GM19351 (cell line): ENCODE measurements around the gene ARID1B.

ENCODE experiments used
- ATAC-seq: cut with Tn5 transposase; IDR thresholded peaks from one replicate; pipeline ENCODE4 v1.9.1; 2021; ENCODE audit warnings: mild to moderate bottlenecking, moderate library complexity; ENCODE audit not compliant: unreplicated experiment

Gene ARID1B

DNA sequence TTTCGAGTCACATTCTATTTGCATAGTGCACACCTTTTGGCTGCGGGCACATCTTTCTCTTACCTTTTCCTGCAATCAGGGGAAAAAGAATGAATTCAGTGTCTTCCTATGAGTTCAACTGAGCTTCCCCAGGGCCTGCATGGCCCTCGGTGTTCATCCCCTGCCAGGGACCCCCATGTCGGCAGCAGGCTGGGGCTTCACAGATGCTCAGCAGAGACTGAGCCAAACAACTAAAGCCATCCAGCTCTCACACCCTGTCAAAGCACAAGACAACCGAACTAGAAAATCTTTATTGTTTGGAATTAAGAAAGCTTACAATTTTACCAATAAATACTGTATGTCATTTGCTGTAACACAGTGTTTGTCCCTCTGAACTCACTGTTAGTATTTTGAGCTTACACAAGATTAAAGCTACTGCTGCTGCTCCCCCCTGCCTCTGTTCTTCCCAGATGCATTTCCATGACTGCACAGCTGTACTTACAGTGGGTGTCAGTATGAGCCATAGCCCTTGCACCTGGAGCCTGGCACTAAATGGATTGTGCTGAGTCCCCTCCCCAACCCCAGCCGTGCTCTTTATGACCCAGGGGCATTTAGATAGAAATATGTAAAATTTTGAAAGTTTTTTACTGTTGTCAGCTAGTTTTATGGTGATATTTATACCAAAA is 340.4 kb downstream of the ARID1B start:
- no peak for ATAC-seq

DNA sequence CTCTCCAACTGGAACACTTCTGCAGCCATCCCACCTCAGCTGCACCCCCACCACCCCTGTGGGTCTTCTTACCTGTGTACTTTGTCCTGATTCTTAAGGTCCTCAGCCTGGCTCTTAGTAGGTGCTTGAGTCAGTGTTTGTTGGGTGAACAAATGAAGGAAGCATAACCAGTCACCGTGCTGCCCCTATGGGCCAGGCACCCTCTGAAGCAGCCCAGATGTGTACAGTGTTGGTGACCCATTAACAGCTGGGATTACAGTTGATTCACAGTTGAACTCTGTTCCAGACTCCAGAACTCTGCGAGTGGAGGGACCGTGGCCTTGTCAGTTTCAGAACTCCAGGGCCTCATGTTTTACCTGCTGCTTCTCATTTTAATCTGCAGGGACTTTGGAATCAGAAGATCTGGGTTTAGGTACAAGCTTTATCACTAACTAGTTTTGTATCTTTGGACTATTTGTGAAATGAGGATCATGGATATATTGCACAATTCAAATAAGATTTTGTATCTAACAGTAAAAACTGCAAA is 342.4 kb downstream of the ARID1B start:
- no peak for ATAC-seq

DNA sequence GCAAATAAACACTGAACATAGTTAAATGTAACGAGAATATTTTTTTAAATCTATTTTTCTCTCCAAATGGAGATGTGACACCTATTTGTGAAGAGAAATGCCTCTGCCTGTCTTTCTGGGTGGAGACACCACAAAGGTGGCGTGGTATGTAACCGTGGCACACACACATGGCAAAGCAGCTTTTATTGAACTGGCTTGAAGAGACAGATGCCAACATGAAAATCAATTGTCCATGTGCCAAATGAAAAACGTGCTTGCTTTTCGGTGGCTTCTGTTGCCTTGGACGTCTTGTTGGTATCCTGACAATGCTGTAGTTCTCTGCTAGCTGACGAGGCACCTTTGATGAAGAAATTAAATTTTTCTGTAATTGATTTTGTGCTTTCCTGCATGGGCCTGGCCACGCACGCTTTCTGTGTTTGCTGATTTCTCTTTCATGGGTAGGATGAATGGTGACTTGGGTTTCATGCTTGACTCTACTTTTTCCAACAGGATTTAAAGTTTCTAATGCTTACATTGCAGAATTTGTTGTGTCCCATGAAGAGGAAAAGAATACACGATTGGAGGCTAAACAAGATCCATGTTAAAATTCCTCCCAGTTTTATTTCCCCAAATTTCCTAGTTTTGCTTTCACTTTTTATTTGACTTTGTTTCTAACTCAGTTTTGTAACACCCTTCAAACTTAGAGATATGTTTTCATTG is 343.5 kb downstream of the ARID1B start:
- no peak for ATAC-seq

DNA sequence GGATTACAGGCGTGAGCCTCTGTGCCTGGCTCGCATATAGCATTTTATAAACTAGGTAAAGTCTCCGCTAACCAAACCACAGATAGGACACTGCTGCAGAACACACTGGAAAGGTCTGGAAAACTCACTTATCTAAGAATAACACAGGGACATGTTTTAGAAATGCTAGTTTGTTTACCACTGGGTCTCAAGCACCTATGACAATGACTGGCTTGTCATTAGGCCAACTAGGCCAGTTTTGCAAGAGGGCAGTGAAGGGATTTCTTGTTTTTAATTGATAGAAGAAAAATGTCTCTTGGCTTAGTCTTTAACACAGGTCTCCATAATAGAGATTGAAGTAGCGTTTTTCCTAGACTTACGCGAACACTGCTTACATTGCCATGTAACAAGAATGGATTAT is 344.7 kb downstream of the ARID1B start:
- ATAC-seq, result no peak

DNA sequence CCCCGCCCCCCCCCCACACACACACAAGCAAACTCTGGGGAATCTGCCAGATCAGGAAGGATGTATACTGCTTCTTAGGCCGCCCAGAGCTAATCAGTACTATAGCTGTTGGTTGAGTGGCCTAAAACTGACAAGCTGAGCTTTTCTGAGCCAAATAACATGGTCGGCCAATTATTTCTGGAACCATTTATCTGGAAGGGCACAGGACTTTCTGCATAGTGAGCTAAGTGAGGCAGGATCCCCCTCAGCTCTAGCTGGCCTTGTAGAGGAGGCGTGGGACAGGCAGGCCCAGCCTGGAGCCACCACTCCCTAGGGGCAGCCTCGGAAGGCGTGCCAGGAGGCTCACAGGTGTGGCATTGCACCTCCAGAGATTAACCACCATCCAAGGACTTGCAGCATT is 346.1 kb downstream of the ARID1B start:
- ATAC-seq, result no peak

DNA sequence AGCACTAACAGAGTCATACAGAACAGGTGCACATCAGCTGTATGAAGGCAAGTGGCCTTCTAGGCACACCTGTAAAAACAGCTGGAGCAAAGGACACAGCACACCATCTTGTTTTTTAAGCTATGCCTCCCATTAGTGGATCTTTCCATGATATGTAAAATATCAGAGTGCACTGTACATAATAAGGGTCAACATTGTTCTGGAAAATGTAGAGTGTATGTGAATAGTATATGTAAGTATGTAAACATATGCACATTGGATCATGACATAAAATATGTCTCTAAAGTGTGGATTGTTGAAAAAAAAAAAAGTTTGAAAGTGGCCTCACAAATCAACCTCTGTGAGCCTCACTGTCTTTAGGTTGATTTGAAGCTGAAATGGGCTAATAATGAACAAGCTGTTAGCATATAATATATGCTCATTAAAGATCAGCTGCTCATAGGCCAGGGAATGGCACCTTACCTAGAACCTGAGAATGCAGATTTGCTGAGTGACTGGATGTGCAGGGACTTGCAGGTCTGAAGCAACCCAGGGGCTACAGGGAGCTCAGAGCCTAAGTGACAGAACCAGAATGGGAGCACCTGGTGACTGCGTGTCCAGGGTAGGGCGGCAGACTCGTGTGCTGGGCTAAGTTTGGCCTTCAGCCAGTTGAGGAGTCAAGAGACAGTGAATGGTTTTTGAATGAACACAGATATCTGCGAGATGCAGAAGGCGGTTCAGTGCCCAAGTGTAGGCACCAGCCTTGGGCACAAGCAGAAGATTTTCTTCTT is 347.5 kb downstream of the ARID1B start:
- ATAC-seq, result no peak

DNA sequence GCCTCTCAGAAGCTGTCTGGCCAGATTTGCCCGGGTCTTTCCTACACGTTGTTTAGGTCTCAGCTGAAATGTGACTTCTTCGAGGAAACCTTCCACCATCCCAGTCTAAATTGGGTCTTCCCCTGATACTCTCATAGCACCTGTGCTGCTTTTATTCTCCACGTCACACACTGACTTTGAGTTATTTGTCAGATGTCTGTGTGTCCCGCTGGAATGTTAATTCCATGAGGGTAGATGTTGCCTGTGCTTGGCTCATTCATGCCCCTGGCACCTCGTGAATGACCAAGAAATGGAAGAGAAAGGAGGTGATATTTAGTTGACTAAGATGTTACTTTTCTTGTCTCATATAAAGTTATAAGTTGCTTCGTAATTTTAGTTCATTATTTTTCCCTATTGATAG is 348.4 kb downstream of the ARID1B start:
- no peak for ATAC-seq

DNA sequence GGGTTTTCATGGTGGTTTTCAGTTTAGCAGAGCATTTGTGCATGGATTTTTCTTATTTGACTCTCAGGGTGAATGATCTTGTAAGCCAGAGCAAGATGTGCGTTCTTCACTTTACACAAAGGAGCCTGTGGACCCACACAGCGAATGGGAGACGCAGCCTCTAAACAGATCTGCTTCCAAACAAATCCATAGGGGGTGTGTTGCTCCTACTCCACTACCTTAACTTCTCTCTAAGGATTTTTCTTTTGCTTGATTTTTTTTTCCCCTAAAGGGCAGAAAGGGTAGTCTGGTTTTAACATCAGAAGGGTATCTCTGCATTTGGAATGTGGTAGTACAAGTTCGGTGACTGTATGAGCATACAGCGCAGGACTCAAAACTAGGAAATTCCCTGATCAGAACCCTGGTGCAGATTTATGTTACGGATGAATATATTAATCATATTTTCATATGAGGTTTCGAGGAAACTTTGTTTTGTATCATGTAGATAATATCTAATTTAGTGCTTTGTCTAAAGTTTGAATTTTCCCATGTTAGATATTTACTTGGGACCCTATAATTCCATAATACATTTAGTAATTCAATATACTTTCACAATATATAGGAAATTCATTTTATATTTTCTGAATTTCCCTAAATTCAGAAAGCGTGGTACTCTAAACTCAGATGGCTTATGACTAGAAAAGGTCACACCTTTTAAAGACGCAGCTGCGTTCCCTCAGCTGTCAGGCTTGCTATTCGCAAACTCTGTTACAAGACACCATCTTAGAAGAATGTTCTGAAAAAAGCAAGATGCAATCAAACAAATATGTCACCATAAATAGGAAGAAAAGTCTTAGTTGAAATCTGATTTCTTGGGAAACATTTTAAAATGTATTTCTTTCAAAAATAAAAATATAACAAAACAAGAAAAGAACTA is 349.3 kb downstream of the ARID1B start:
- ATAC-seq, result no peak

DNA sequence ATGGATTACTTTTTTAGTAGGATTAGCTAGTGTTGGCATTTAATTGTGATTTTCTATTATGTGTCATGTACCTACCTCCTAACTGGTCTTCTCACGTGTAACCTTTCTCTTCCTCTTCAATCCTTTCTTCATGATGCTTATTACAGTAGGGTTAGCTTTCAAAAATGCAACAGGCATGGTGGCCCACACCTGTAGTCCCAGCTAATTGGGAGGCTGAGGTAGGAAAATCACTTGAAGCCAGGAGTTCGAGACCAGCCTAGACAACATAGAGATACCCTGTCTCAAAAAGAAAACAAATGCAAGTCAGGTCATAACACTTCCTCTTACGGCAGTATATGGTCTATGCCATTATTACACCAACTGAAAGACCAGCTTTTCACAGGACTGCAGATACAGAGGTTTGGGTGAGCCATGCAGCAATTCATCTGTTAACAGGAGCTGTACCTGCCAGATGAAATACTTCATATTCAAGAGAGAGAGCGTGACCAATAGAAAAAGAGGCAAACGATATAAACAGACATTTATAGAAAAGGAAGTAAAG is 351.1 kb downstream of the ARID1B start:
- no peak for ATAC-seq

DNA sequence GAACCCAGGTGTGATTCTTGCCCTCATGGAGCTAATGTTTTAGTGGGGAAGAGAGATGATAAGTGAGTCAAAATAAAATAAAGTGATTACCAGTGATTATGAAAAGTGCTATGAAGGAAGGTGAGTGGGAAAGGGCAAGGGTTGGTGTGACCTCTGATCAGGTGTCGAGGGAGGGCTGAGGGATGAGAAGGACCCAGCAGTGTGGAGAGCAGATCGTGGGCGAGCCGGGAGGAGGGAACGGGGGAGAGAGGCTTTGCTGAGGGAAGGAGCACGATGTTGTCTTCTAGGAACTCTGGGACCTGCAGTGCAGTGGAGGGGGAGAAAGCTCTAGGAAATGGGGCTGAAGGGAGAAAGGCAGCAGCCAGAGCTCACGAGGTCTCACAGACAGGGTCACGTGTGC is 354.1 kb downstream of the ARID1B start:
- no peak for ATAC-seq

DNA sequence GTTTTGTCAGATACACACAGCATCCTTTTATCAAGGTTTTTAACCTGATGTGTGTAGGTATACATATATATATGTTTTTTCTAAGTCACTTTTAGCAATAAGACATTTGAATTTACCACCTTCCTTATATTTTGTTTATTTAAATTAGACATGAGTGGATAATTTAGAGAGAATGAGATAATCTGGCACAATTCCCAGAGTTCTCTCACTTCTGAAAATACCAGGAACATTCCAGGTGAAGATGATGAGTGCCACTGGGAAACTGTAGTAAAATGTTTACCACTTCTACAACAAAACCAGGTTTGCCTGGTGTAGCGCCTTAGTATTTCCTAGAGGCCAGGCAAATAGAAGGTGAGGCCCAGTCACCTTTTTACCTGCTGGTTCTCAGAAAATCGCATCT is 356.7 kb downstream of the ARID1B start:
- ATAC-seq, result no peak

DNA sequence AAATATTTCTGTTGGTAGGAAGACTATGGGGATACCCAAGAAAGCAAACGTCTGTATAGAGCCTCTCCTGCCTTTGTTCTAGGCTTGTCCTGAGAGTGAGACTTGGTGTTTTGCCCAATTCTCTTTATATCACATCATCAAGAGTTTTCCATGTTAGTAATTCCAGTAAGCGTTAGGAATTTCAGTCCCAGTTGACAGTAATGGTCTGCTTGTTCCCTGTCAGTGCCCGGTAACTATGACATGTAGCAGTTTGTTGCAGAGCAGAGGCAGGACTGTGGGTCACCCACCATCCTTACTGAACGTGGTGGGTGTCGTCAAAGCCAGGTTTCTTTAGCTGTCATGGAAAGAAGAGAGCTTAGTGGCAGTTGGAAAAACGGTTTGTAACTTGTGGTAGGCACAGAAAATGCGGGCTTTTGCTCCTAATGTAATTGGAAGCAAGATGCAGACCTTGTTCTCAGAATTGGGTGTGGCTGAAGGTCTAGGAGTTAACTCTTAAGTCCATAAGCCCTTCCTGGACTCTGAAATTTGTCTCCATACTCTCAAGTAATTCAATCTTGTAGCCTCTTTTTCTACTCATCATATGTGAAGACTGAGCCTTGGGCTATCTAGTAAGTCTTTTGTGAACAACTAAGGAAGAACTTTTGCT is 357.3 kb downstream of the ARID1B start:
- ATAC-seq, result no peak

DNA sequence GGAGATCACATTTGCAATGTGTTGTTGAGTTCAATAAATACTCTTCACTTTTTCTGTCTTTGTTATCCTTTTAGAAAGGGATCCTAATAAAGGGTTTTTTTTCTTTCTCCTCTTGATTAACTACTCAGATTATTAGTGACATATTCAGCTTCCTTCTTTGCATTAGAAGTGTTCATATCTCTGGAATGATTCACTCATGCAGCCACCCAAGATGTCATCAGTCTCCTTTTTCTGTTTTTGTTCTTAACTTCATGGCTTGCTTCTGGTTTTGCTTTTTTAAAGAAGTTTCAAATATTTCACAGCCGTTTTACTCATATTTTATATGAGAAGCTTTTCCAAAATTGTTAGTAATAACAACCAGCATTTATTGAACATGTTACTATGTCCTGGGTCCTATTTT is 358.5 kb downstream of the ARID1B start:
- ATAC-seq, result no peak

DNA sequence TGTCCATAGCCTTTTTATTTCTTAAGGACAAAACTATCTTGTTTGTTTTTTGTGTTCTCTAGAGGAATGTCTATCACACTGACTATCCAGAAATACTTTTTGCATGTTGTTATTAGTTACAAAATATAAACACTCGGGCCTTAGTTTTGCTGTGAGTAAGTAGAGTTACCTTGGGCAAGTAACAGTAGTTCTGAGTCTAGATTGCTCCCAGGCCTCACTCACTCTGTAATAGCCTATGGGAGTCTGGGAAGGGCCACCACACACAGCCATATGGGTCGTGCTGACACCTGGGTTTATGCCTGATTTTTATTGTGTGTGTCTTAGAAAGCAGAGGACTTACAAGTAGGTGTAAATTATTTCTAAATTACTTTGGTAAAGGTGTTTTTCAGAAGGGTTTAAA is 360.3 kb downstream of the ARID1B start:
- ATAC-seq, result no peak

DNA sequence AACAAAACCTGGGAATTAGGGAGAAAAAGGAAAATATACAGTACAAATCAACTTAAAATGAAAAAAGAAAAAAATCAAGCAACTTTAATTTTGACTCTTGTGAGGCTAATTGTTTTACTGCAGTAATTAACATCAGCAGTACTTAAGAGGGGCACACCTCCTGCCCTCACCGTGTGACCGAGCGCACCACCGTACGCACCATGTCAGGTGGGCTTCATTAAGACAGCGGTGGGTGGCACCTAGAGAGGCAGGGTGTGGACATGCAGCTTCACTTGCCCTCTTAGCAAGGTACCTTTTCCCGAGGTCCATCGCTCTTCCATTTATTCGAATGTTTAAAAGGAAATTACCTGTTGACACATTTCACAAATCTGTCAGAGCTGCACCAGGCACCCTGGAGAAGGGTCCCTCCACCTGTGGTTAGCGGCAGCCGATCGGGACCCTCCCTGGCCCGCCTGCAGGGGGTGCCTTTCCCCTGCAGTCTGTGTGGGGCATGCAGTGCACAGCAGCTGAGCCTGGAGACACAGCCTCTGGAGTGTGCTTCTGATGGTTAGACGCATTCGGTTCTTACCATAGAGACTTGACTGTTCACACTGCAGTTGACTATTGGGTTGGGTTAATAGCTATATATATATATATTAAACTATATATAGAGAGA is 362.0 kb downstream of the ARID1B start:
- no peak for ATAC-seq

DNA sequence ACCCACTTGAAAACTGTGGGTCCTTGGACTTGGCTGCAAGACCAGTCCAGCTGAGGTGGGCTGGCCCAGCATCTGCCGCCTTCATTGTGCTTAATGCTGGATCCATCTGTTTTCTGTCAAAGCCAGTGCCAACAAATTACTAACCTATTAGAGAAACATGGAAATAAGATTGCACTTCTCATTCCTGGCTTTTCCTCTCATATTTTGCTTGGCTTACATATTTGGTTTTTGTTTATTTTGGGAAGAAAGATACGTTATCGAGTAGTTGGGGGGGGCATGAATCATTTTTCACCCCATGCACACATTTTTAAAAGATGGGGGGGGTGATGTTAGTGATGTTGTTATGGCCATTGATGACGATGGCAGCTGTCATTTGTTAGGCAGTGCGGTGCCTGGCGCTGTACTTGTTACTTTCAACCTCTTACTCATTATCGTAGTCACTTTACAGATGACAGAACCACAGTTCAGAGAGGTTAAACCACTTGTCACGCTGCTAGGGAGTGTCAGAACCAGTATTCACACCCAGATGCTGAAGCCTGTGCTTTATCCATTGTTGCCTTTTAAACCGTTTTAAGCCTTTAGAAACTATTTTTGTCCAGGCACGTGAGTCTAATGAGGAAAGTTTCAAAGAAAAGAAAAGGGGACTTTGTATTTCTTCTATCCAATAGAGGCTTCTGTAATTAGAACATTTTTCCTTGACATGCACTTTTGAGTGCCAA is 366.2 kb downstream of the ARID1B start:
- no peak for ATAC-seq

DNA sequence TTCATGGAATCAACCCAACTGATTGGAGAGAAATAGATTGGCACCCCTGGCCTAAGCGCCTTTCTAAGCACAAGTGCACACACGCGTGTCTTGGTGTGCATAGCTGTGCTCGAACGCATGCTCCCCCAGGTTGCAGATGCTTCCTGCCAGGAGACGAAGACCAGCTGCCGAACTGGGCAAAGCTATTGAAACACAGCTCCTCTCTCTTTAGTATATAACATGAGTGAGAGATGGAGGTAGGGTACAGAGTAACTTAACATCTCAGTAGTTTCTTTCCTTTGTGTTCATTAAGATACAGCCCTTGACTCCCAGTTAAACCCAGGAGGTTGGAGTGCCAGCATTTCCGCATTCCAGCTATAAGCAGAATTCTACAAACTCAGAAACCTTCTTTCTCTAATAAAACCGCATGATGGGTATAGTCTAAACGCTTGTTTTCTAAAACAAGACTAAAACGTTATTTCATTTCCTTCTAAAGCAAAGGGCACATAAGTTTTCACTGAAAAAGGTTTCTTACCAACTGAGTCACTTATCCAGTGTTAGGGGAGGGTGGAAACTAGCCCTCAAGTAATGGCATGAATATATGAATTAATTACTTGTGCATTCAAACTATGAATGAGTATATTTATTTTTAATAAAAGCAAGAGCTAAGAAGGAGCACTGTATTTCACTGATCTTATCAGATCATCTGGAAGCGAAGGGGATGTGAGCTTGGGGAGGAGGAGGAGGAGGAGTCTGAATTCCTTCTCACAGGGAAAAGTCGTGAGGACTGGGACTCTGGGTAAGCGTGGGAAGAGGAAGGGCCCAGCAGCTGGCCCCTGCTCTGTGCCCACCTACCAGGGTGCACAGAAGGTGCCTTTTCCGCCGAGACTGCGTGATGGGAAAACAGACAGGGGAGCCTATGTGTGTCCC is 367.0 kb downstream of the ARID1B start:
- no peak for ATAC-seq
